ELR (cell line): ENCODE measurements around the gene SHISA9.

ENCODE experiments used
- DNase-seq: peaks from one replicate; pipeline ENCODE4 v3.0.0-alpha.2; 2015; ENCODE audit warnings: low read depth

The SHISA9 gene

GRCh38 chr16:13269905-13270528, 368.6 kb downstream of the SHISA9 start:
- no peak for DNase-seq

DNA sequence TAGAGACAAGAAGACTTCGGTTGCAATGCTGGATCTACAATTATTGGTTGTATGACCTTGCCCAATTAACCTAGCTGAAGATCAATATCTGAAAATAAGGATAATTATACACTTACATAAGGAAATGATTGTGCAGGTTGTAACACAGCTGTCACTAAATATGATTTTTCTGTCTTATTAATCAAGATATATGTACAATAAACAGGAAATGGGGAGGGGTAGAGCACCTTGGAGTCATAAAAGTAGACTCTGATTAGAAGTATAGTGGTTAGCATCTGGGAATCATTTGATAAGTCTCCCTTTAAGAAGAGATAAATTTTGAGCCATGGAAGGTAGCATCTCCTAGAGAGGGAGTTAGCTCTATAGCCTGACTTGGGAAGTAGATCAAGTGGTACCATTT, 369.2 kb downstream of the SHISA9 start:
- no peak for DNase-seq

DNA sequence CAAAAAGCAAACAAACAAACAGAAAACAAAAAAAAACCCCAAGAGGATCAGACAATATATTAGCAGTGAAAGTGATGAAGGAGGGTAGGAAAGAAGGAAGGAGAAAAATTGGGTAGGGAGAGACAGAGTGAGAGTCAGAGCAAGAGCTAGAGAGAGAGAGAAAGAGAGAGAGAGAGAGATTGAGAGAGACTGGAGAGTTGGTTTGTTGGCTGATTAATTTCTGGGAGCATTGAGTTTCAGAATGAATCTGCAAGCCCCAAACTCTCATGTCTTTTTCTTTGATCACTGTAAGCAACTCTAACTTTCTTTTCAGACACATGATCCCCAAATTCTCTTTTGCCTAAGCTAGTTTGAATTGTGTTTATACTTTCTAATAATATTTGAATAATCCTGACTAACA, 388.1 kb downstream of the SHISA9 start:
- no peak for DNase-seq
